NK-92 treated with Interleukin-12 subunit alpha and Interleukin-12 subunit beta, amount 100 ng/mL, for 24 hours (cell line): ENCODE measurements around the gene TYROBP.
"Not testable (repeated sequence)": the region's sequence is repeated elsewhere in the genome, so short reads cannot be mapped to it uniquely, and the experiment has no call there.

ENCODE experiments used
- DNase-seq: peaks from one replicate; lab custom pipeline; 2025; lab: John Stamatoyannopoulos, UW

The TYROBP gene

GRCh38 chr19:35870124-35870736 lies 37.9 kb downstream of the TYROBP start:
- not testable (repeated sequence) for DNase-seq

GRCh38 chr19:35869327-35870123 lies 38.6 kb downstream of the TYROBP start:
- no peak for DNase-seq

GRCh38 chr19:35868823-35869326 lies 39.2 kb downstream of the TYROBP start:
- no peak for DNase-seq

- DNase-seq: no peak
Measured at GRCh38 chr19:35868172-35868822, 39.8 kb downstream of the TYROBP start, which contains the start of gene APLP1. TSS of gene APLP1 (plus strand) at chr19:35868574. CDS start at chr19:35868637, 63 bp downstream.

- no peak for DNase-seq
Measured at GRCh38 chr19:35863018-35863417, 45.1 kb downstream of the TYROBP start.

GRCh38 chr19:35862528-35862927 lies 45.6 kb downstream of the TYROBP start:
- DNase-seq: no peak

GRCh38 chr19:35861640-35862160 lies 46.4 kb downstream of the TYROBP start:
- no peak for DNase-seq

GRCh38 chr19:35860818-35861639 lies 47.1 kb downstream of the TYROBP start:
- no peak for DNase-seq

GRCh38 chr19:35860436-35860817 lies 47.7 kb downstream of the TYROBP start:
- no peak for DNase-seq

- no peak for DNase-seq
Measured at GRCh38 chr19:35859414-35859813, 48.7 kb downstream of the TYROBP start.

GRCh38 chr19:35858311-35858710 lies 49.8 kb downstream of the TYROBP start:
- no peak for DNase-seq

GRCh38 chr19:35856546-35857149 lies 51.4 kb downstream of the TYROBP start, which contains the start of gene KIRREL2:
TSS of gene KIRREL2 (plus strand) at chr19:35856911. CDS start at chr19:35857120, 209 bp downstream.
- no peak for DNase-seq
